T-helper 2 cell (primary cell): Measurements from ENCODE around the gene CACHD1.

ENCODE experiments used
- DNase-seq, 5 experiments: peaks; one replicate each; pipeline versions ENCODE4 v3.0.0 to v3.0.0-alpha.2; 2012 to 2022

Gene CACHD1

GRCh38 chr1:64555947-64556346, 86.0 kb downstream of the CACHD1 start:
- DNase-seq: no peak

GRCh38 chr1:64561993-64562392, 92.1 kb downstream of the CACHD1 start:
- DNase-seq: no peak

GRCh38 chr1:64563958-64564565, 94.1 kb downstream of the CACHD1 start:
- no peak for DNase-seq

- no peak for DNase-seq
Measured at GRCh38 chr1:64564891-64565290, 95.0 kb downstream of the CACHD1 start.

- DNase-seq: no peak
Measured at GRCh38 chr1:64567426-64568170, 97.7 kb downstream of the CACHD1 start.

GRCh38 chr1:64568171-64568450, 98.2 kb downstream of the CACHD1 start:
- no peak for DNase-seq

GRCh38 chr1:64569411-64569810, 99.5 kb downstream of the CACHD1 start:
- no peak for DNase-seq

- DNase-seq: no peak
Measured at GRCh38 chr1:64570267-64570855, 100.4 kb downstream of the CACHD1 start.

GRCh38 chr1:64572222-64572900, 102.4 kb downstream of the CACHD1 start:
- DNase-seq: no peak

GRCh38 chr1:64574301-64574700, 104.4 kb downstream of the CACHD1 start:
- DNase-seq: no peak

- DNase-seq: no peak
Measured at GRCh38 chr1:64575881-64576676, 106.2 kb downstream of the CACHD1 start.

- DNase-seq: no peak
Measured at GRCh38 chr1:64578270-64578973, 108.5 kb downstream of the CACHD1 start.

- DNase-seq: no peak
Measured at GRCh38 chr1:64579767-64580166, 109.8 kb downstream of the CACHD1 start.

- no peak for DNase-seq
Measured at GRCh38 chr1:64581135-64581842, 111.4 kb downstream of the CACHD1 start.

- DNase-seq: no peak
Measured at GRCh38 chr1:64581843-64582185, 111.9 kb downstream of the CACHD1 start.

GRCh38 chr1:64584479-64584878, 114.5 kb downstream of the CACHD1 start:
- DNase-seq: no peak

GRCh38 chr1:64588876-64589275, 118.9 kb downstream of the CACHD1 start:
- DNase-seq: no peak

- no peak for DNase-seq
Measured at GRCh38 chr1:64590316-64590715, 120.4 kb downstream of the CACHD1 start.

GRCh38 chr1:64594446-64594845, 124.5 kb downstream of the CACHD1 start:
- no peak for DNase-seq

- DNase-seq: no peak
Measured at GRCh38 chr1:64595871-64596515, 126.1 kb downstream of the CACHD1 start.

GRCh38 chr1:64597113-64597512, 127.2 kb downstream of the CACHD1 start:
- no peak for DNase-seq
